ENCODE measurements around the gene LMBRD2. TPM values are rescaled to one million over a fixed set of nuclear protein-coding genes. Genes with fewer than 3 reads are reported as not detected.
"Not testable (repeated sequence)": the region's sequence is repeated elsewhere in the genome, so short reads cannot be mapped to it uniquely, and the experiment has no call there.

LMBRD2 gene
- total and polyA plus RNA-seq, 10 of the 15 experiments (the other 5 are each of a cell fraction or from before 2014, with no cell fraction given): 0.90 to 9.8 (median 6.5) TPM

GRCh38 chr5:36136581-36136980 is 15.1 kb downstream of the LMBRD2 start:
- Histone ChIP-seq H3K4me3 (no peak overlapping the region), H3K4me2 (ENCODE audit: control insufficient read depth, insufficient read depth) (no peak overlapping the region), H3K27ac (ENCODE audit: control insufficient read depth, insufficient read depth) (no peak overlapping the region), H3K9me3 (replicated peaks; ENCODE audit: control insufficient read depth, insufficient read depth, low read length) (peaks cover 12% of the 10 kb centered on the region; the same call in 1 of the 3 replicates), H2AFZ (ENCODE audit: control insufficient read depth, low read depth, low read length) (no peak overlapping the region), H3K36me3 (ENCODE audit: control insufficient read depth in 2 of 2, insufficient read depth in 2 of 2, low read length in 1 of 2) (peaks cover 6 to 11% of the 10 kb centered on the region in 2 experiments; a peak in 3 of 4 replicates), H3K4me1 (ENCODE audit: control insufficient read depth, insufficient read depth, low read length) (no peaks in the 10 kb centered on the region), H3K9ac (ENCODE audit: control insufficient read depth, insufficient read depth, low read length) (no peak overlapping the region), H3K79me2 (ENCODE audit: control insufficient read depth, insufficient read depth, low read length) (no peaks in the 10 kb centered on the region), H4K20me1 (ENCODE audit: control insufficient read depth, insufficient read depth) (no peaks in the 10 kb centered on the region), H3K27me3 (replicated peaks in 1 of 2; ENCODE audit: control insufficient read depth in 2 of 2, insufficient read depth in 2 of 2, low read length in 1 of 2) (no peaks in the 10 kb centered on the region)
- BruUV-seq (replicated peaks): no TSS peak
- POLR2A ChIA-PET: no interaction called here
- ATAC-seq (no peak), FAIRE-seq (no peak), DNase-seq (ENCODE audit: low read depth, low spot score) (no peak)
- RAD21 ChIA-PET (ENCODE audit: unreplicated experiment): no interaction called here
- no peak for TF ChIP-seq EZH2 (IDR thresholded peaks at IDR 0.05; ENCODE audit: borderline replicate concordance, control insufficient read depth, low read depth, low read length)
- no peak for TF ChIP-seq ETV6 (conservative IDR thresholded peaks at IDR 0.05 in 1 of 2, IDR thresholded peaks at IDR 0.05 in 1 of 2; ENCODE audit: borderline replicate concordance in 1 of 2, low read depth in 1 of 2)
- TF ChIP-seq LARP7 (IDR thresholded peaks at IDR 0.05): no peak
- no peak for TF ChIP-seq HDAC2 (IDR thresholded peaks at IDR 0.05)
- CTCF ChIA-PET: no interaction called here
- SMC1A ChIA-PET (ENCODE audit: uncharacterized antibody, unreplicated experiment): no interaction called here
- in situ Hi-C loops (cut with MboI): no loop called here
- intact Hi-C loops (cut with micrococcal nuclease; ENCODE audit: unreplicated experiment): no loop called here

- in situ Hi-C loops (cut with MboI) (no loop called here), intact Hi-C loops (cut with micrococcal nuclease; ENCODE audit: unreplicated experiment) (no loop called here)
- CTCF ChIA-PET: interaction anchor here (0.9 kb wide), 1 partner anchor 13 kb away, joined by 3 read pairs; no protein-coding TSS in a partner anchor
- 66% methylated on average over 3 of the region's 3 CpGs for WGBS (ENCODE audit: insufficient coverage, insufficient replicate concordance, low lambda C conversion rate, missing lambda C conversion rate)
- ATAC-seq (no peak), FAIRE-seq (no peak), DNase-seq (ENCODE audit: low read depth, low spot score) (no peak)
- POLR2A ChIA-PET: no interaction called here
- H3K9me3 ChIP-seq (replicated peaks; ENCODE audit: control insufficient read depth, insufficient read depth, low read length): peaks cover 12% of the 10 kb centered on the region; the same call in 1 of the 3 replicates
- H3K27me3 ChIP-seq (replicated peaks in 1 of 2; ENCODE audit: control insufficient read depth in 2 of 2, insufficient read depth in 2 of 2, low read length in 1 of 2): no peaks in the 10 kb centered on the region
- no peak overlapping the region for H2AFZ ChIP-seq (ENCODE audit: control insufficient read depth, low read depth, low read length)
- H3K4me2 ChIP-seq (ENCODE audit: control insufficient read depth, insufficient read depth): no peak overlapping the region
- H3K36me3 ChIP-seq (ENCODE audit: control insufficient read depth in 2 of 2, insufficient read depth in 2 of 2, low read length in 1 of 2): peaks cover 6 to 10% of the 10 kb centered on the region in 2 experiments; a peak in 3 of 4 replicates
- H3K4me3 ChIP-seq: no peak overlapping the region
- H3K79me2 ChIP-seq (ENCODE audit: control insufficient read depth, insufficient read depth, low read length): no peaks in the 10 kb centered on the region
- RAD21 ChIA-PET (ENCODE audit: unreplicated experiment): no interaction called here
- no peak overlapping the region for H3K27ac ChIP-seq (ENCODE audit: control insufficient read depth, insufficient read depth)
- no TSS peak for BruUV-seq (replicated peaks)
- TF ChIP-seq FOXK2 (IDR thresholded peaks at IDR 0.05): no peak
- no peak for TF ChIP-seq ZNF622 (IDR thresholded peaks at IDR 0.05)
- TF ChIP-seq NFYA (IDR thresholded peaks at IDR 0.05; ENCODE audit: borderline replicate concordance, low read depth, low read length): no peak
- H3K9ac ChIP-seq (ENCODE audit: control insufficient read depth, insufficient read depth, low read length): no peak overlapping the region
- H3K4me1 ChIP-seq (ENCODE audit: control insufficient read depth, insufficient read depth, low read length): no peaks in the 10 kb centered on the region
- no peaks in the 10 kb centered on the region for H4K20me1 ChIP-seq (ENCODE audit: control insufficient read depth, insufficient read depth)
- SMC1A ChIA-PET (ENCODE audit: uncharacterized antibody, unreplicated experiment): no interaction called here
Measured at GRCh38 chr5:36135988-36136387, 15.7 kb downstream of the LMBRD2 start.

GRCh38 chr5:36133009-36133408 is 18.7 kb downstream of the LMBRD2 start:
- SMC1A ChIA-PET (ENCODE audit: uncharacterized antibody, unreplicated experiment); H3K36me3 ChIP-seq (ENCODE audit: control insufficient read depth in 2 of 2, insufficient read depth in 2 of 2, low read length in 1 of 2): not testable (repeated sequence)

More at GRCh38 chr5:36133009-36133408, 18.7 kb downstream of the LMBRD2 start:
- H2AFZ ChIP-seq (ENCODE audit: control insufficient read depth, low read depth, low read length); H3K4me1 ChIP-seq (ENCODE audit: control insufficient read depth, insufficient read depth, low read length); in situ Hi-C loops (cut with MboI); BruUV-seq (replicated peaks); H3K79me2 ChIP-seq (ENCODE audit: control insufficient read depth, insufficient read depth, low read length); H4K20me1 ChIP-seq (ENCODE audit: control insufficient read depth, insufficient read depth); H3K9me3 ChIP-seq (replicated peaks; ENCODE audit: control insufficient read depth, insufficient read depth, low read length); H3K4me3 ChIP-seq; ATAC-seq; intact Hi-C loops (cut with micrococcal nuclease; ENCODE audit: unreplicated experiment); H3K4me2 ChIP-seq (ENCODE audit: control insufficient read depth, insufficient read depth); FAIRE-seq; H3K9ac ChIP-seq (ENCODE audit: control insufficient read depth, insufficient read depth, low read length); H3K27me3 ChIP-seq (replicated peaks in 1 of 2; ENCODE audit: control insufficient read depth in 2 of 2, insufficient read depth in 2 of 2, low read length in 1 of 2); H3K27ac ChIP-seq (ENCODE audit: control insufficient read depth, insufficient read depth); DNase-seq (ENCODE audit: low read depth, low spot score): not testable (repeated sequence)
- RAD21 ChIA-PET (ENCODE audit: unreplicated experiment): interaction anchor here (0.6 kb wide), 1 partner anchor 30 kb away, joined by 3 read pairs; no protein-coding TSS in a partner anchor
- POLR2A ChIA-PET: interaction anchor here (0.7 kb wide), 1 partner anchor 54 kb away, joined by 3 read pairs; no protein-coding TSS in a partner anchor
- WGBS (ENCODE audit: insufficient coverage, insufficient replicate concordance, low lambda C conversion rate, missing lambda C conversion rate): 100% methylated on average over 1 of the region's 1 CpG
- CTCF ChIA-PET: interaction anchor here (0.7 to 1.0 kb wide), 2 partner anchors 54 to 173 kb away, joined by 3 to 4 read pairs; no protein-coding TSS in a partner anchor
